GM12878 (cell line): Measurements from ENCODE around the gene ATP6V0E1. TPM values are rescaled to one million over a fixed set of nuclear protein-coding genes. Genes with fewer than 3 reads are reported as not detected.

Experiments used
- ATAC-seq: fragments of 200-7000 bp; cut with Tn5 transposase; 3 replicates; pipeline ENCODE4 v1.9.1; 2020; ENCODE audit warnings: mild to moderate bottlenecking, moderate library complexity
- BruUV-seq: library from RNA; stranded (reverse); fragments of 400-500 nt; replicated peaks from 2 replicates; lab custom pipeline; 2021; lab: Mats Ljungman, UMichigan
- CTCF ChIA-PET: fragments of 300-600 bp; sonication (Branson Sonifier 250); formaldehyde crosslinking; extraction: SDS; loops from one replicate; lab custom pipeline; 2021; ENCODE audit warnings: inconsistent platforms; lab: Yijun Ruan, JAX
- POLR2A ChIA-PET: fragments of 350-600 bp; formaldehyde crosslinking; extraction: SDS; loops from one replicate; lab custom pipeline; 2021; ENCODE audit warnings: inconsistent platforms; lab: Charles Lee
- RAD21 ChIA-PET: fragments of 300-600 bp; sonication (Branson Sonifier 250); formaldehyde crosslinking; loops from one replicate; lab custom pipeline; 2023; ENCODE audit warnings: antibody characterized with exemption; ENCODE audit not compliant: unreplicated experiment; lab: Charles Lee
- SMC1A ChIA-PET: fragments of 300-600 bp; sonication (Branson Sonifier 250); formaldehyde crosslinking; loops from one replicate; lab custom pipeline; 2023; ENCODE audit not compliant: unreplicated experiment, uncharacterized antibody; lab: Charles Lee
- DNase-seq: peaks from one replicate; pipeline ENCODE4 v3.0.0-alpha.2; 2011; ENCODE audit warnings: low read depth, low spot score
- FAIRE-seq: peaks from 3 replicates; lab custom pipeline; 2011; peaks lifted over from hg19 to GRCh38; lab: Jason Lieb, UNC
- H2AFZ ChIP-seq: 2 replicates; pipeline ENCODE4 v1.6.0; 2011; ENCODE audit warnings: low read depth, low read length, control low read depth; ENCODE audit not compliant: control insufficient read depth
- H3K27ac ChIP-seq: 2 replicates; pipeline ENCODE4 v1.5.1; 2011; ENCODE audit warnings: control low read depth; ENCODE audit not compliant: control insufficient read depth, insufficient read depth
- H3K27me3 ChIP-seq, 2 experiments: replicated peaks in 1 of 2; 2 replicates each; pipeline versions ENCODE4 v1.6.0 to v1.6.1; 2011; ENCODE audit warnings: low read length in 1 of 2; ENCODE audit not compliant: control insufficient read depth in 2 of 2, insufficient read depth in 2 of 2
- H3K36me3 ChIP-seq, 2 experiments: 2 replicates each; pipeline ENCODE4 v1.5.1; 2011; ENCODE audit warnings: low read length in 1 of 2; ENCODE audit not compliant: control insufficient read depth in 2 of 2, insufficient read depth in 2 of 2
- H3K4me1 ChIP-seq: 2 replicates; pipeline ENCODE4 v1.6.1; 2011; ENCODE audit warnings: mild to moderate bottlenecking, low read length, moderate library complexity, mixed read lengths; ENCODE audit not compliant: control insufficient read depth, insufficient read depth
- H3K4me2 ChIP-seq: 2 replicates; pipeline ENCODE4 v1.6.0; 2011; ENCODE audit warnings: control low read depth; ENCODE audit not compliant: control insufficient read depth, insufficient read depth
- H3K4me3 ChIP-seq: fragments of 200-600 bp; sonication (generic); 2 replicates; pipeline ENCODE4 v1.5.1; 2016
- H3K79me2 ChIP-seq: 2 replicates; pipeline ENCODE4 v1.6.0; 2011; ENCODE audit warnings: low read length; ENCODE audit not compliant: control insufficient read depth, insufficient read depth
- H3K9ac ChIP-seq: 2 replicates; pipeline ENCODE4 v1.8.0; 2011; ENCODE audit warnings: low read length, control low read depth, mixed read lengths; ENCODE audit not compliant: control insufficient read depth, insufficient read depth
- H3K9me3 ChIP-seq: replicated peaks from 3 replicates; pipeline ENCODE4 v1.5.1; 2011; ENCODE audit warnings: mild to moderate bottlenecking, low read length; ENCODE audit not compliant: control insufficient read depth, insufficient read depth
- H4K20me1 ChIP-seq: 2 replicates; pipeline ENCODE4 v1.6.0; 2011; ENCODE audit not compliant: control insufficient read depth, insufficient read depth
- HSF1 ChIP-seq: fragments of 150-350 bp; IDR thresholded peaks from 2 replicates; pipeline ENCODE4 v1.6.1; 2014; ENCODE audit warnings: mild to moderate bottlenecking, low read depth, low read length
- POLR2AphosphoS2 ChIP-seq: IDR thresholded peaks from 2 replicates; pipeline ENCODE4 v1.6.1; 2011; ENCODE audit warnings: low read depth, mild to moderate bottlenecking, low read length, improper control_type of control experiment, moderate library complexity
- SUZ12 ChIP-seq: fragments of 200-600 bp; sonication (generic); IDR thresholded peaks from one replicate; pipeline ENCODE4 v1.6.1; 2018; ENCODE audit warnings: antibody characterized with exemption, mild to moderate bottlenecking; ENCODE audit not compliant: unreplicated experiment
- WGBS: methylation state at CpG from one replicate; pipeline ENCODE4 v1.1.6; 2016; ENCODE audit warnings: low lambda C conversion rate; ENCODE audit not compliant: insufficient replicate concordance, insufficient coverage; ENCODE audit errors: missing lambda C conversion rate; 5-methylcytosine and 5-hydroxymethylcytosine counted together
- in situ Hi-C: fragments of 300-500 bp; cut with MboI; formaldehyde crosslinking; loops from 9 replicates; pipeline ENCODE4 v1.14.3; 2018; ENCODE audit warnings: mixed read lengths
- intact Hi-C: fragments of 100-400 bp; cut with micrococcal nuclease; formaldehyde crosslinking; loops from one replicate; pipeline ENCODE4 v1.14.2; 2022; ENCODE audit not compliant: unreplicated experiment
- polyA plus RNA-seq, 11 experiments: library from polyadenylated mRNA; depleted of rRNA in 4 of 11; unstranded in 6 of 11; stranded (reverse) in 5 of 11; fragments of >200 nt; fragmentation: Nextera tagmentation in 4 of 11; fragmentation: Illumina TruSeq in 1 of 11; extraction: Ambion mirVana in 4 of 11; extraction: Trizol in 1 of 11; gene quantifications; 1 replicate in 1 of 11; 2 replicates in 10 of 11; pipeline versions ENCODE4 v1.2.1 to v1.2.3, GENCODE V29; 2011 to 2016; ENCODE audit warnings: inconsistent platforms in 2 of 11, missing spikeins in 2 of 11, low read depth in 1 of 11
- total RNA-seq, 4 experiments: library from RNA; depleted of rRNA in 3 of 4; stranded (reverse); fragments of >200 nt in 3 of 4; fragmentation: Illumina TruSeq in 1 of 4; extraction: Trizol in 1 of 4; gene quantifications; 2 replicates each; pipeline versions ENCODE4 v1.2.1 to v1.2.3, GENCODE V29; 2013 to 2021

The ATP6V0E1 gene
- total and polyA plus RNA-seq, 10 of the 15 experiments (the other 5 are each of a cell fraction or from before 2014, with no cell fraction given), result 143 to 787 (median 306) TPM

- WGBS, result 49% methylated on average over 3 of the region's 3 CpGs
- POLR2A ChIA-PET, result interaction anchor here (0.5 kb wide), 1 partner anchor 38 kb away, joined by 3 read pairs; no protein-coding TSS in a partner anchor
- BruUV-seq, result no TSS peak
These were observed 10.2 kb upstream of the ATP6V0E1 start for GRCh38 chr5:172973127-172973916.

More at GRCh38 chr5:172973127-172973916, 10.2 kb upstream of the ATP6V0E1 start:
- in situ Hi-C loops, result no loop called here
- no peaks in the 10 kb centered on the region for H3K36me3 ChIP-seq
- FAIRE-seq (no peak), ATAC-seq (no peak), DNase-seq (no peak)
- SMC1A ChIA-PET, result interaction anchor here (1.1 to 1.5 kb wide), 3 partner anchors 10 to 84 kb away, joined by 3 to 7 read pairs (median 6); partner anchors contain the start of gene ATP6V0E1
- no peak overlapping the region for H2AFZ ChIP-seq
- no peak overlapping the region for H3K4me2 ChIP-seq
- TF ChIP-seq POLR2AphosphoS2 (no peak), SUZ12 (no peak), HSF1 (no peak)
- RAD21 ChIA-PET, result interaction anchor here (0.6 kb wide), 1 partner anchor 208 kb away, joined by 3 read pairs; no protein-coding TSS in a partner anchor
- intact Hi-C loops, result no loop called here
- H3K27me3 ChIP-seq, result no peaks in the 10 kb centered on the region
- no peaks in the 10 kb centered on the region for H3K4me1 ChIP-seq
- CTCF ChIA-PET, result interaction anchor here (0.6 to 1.6 kb wide), 8 partner anchors 9 to 260 kb away, joined by 3 to 7 read pairs (median 4); partner anchors contain the start of gene RPL26L1
- no peaks in the 10 kb centered on the region for H3K79me2 ChIP-seq
- no peak overlapping the region for H3K27ac ChIP-seq
- H3K4me3 ChIP-seq, result no peak overlapping the region
- H4K20me1 ChIP-seq, result no peaks in the 10 kb centered on the region
- no peak overlapping the region for H3K9ac ChIP-seq
- H3K9me3 ChIP-seq, result no peaks in the 10 kb centered on the region
